ENCODE results near the gene SIPA1L2. TPM values are rescaled to one million over a fixed set of nuclear protein-coding genes. Genes with fewer than 3 reads are reported as not detected.

Gene SIPA1L2
- total and polyA plus RNA-seq, 10 of the 15 experiments (the other 5 are each of a cell fraction or from before 2014, with no cell fraction given) = 0.01 to 0.18 TPM; not detected in 8

DNA sequence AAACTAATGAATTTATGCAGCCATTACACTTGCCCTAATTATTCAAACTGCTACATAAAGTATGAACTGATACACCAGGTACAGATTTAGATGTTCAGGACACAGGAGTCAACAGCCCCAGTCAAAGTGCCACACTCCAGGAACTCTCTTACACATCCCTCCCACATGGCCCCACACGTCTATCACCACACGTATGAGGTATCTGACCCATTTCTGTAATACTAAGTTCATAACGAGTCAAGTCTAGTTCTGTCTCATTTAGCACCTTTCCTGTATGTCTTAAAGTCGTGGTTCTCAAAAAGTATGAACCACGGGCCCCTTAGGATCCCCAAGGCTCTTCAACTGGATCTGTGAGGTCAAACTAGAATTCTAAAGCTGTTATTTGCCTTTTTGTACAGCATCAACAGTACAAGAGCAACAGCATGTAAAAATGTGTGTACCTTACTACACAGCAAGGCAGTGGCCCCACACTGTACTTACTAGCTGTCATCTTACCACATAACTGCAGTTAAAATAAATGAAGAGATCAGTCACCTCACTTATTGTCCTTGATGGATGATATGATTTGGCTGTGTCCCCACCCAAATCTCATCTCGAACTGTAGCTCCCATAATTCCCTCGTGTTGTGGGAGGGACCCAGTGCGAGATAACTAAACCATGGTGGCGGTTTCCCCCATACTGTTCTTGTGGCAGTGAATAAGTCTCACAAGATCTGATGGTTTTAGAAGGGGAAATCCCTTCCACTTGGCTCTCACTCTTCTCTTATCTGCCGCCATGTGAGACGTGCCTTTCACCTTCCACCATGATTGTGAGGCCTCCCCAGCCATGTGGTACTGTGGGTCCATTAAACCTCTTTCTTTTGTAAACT lies 42.6 kb downstream of the SIPA1L2 start (continued):
- TF ChIP-seq, protein P1, sequence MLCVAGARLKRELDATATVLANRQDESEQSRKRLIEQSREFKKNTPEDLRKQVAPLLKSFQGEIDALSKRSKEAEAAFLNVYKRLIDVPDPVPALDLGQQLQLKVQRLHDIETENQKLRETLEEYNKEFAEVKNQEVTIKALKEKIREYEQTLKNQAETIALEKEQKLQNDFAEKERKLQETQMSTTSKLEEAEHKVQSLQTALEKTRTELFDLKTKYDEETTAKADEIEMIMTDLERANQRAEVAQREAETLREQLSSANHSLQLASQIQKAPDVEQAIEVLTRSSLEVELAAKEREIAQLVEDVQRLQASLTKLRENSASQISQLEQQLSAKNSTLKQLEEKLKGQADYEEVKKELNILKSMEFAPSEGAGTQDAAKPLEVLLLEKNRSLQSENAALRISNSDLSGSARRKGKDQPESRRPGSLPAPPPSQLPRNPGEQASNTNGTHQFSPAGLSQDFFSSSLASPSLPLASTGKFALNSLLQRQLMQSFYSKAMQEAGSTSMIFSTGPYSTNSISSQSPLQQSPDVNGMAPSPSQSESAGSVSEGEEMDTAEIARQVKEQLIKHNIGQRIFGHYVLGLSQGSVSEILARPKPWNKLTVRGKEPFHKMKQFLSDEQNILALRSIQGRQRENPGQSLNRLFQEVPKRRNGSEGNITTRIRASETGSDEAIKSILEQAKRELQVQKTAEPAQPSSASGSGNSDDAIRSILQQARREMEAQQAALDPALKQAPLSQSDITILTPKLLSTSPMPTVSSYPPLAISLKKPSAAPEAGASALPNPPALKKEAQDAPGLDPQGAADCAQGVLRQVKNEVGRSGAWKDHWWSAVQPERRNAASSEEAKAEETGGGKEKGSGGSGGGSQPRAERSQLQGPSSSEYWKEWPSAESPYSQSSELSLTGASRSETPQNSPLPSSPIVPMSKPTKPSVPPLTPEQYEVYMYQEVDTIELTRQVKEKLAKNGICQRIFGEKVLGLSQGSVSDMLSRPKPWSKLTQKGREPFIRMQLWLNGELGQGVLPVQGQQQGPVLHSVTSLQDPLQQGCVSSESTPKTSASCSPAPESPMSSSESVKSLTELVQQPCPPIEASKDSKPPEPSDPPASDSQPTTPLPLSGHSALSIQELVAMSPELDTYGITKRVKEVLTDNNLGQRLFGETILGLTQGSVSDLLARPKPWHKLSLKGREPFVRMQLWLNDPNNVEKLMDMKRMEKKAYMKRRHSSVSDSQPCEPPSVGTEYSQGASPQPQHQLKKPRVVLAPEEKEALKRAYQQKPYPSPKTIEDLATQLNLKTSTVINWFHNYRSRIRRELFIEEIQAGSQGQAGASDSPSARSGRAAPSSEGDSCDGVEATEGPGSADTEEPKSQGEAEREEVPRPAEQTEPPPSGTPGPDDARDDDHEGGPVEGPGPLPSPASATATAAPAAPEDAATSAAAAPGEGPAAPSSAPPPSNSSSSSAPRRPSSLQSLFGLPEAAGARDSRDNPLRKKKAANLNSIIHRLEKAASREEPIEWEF (IDR thresholded peaks at IDR 0.05; ENCODE audit: insufficient replicate concordance, low read depth, low read length) = no peak
- TF ChIP-seq, protein P2, sequence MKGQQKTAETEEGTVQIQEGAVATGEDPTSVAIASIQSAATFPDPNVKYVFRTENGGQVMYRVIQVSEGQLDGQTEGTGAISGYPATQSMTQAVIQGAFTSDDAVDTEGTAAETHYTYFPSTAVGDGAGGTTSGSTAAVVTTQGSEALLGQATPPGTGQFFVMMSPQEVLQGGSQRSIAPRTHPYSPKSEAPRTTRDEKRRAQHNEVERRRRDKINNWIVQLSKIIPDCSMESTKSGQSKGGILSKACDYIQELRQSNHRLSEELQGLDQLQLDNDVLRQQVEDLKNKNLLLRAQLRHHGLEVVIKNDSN (IDR thresholded peaks at IDR 0.05; ENCODE audit: borderline replicate concordance, extremely low read length, insufficient read depth, low read depth, low read length) = no peak
- TF ChIP-seq NR2C2 (IDR thresholded peaks at IDR 0.05; ENCODE audit: borderline replicate concordance, control insufficient read depth, insufficient read length, low read depth) = no peak

DNA sequence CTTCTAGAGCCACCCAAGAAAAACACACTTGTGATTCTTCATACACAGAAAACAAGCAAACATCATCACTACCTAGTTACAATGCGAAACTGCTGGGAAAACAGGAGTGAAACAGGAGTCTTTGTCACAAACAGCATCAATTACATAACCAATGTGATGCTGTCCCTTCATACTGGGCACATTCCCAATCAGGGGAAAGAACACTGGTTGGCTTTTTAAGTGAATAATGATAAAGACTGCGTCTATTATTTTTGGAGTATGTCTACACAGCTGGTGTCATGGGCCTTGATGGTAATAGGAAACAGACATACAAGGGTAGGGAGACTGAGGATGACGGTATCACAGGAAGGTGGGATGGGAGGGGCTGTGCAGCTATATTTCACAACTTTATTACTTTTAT lies 43.3 kb downstream of the SIPA1L2 start:
- ChIA-PET CTCF (no interaction called here), SMC1A (ENCODE audit: uncharacterized antibody, unreplicated experiment) (no interaction called here), RAD21 (ENCODE audit: unreplicated experiment) (no interaction called here), POLR2A (no interaction called here)
- 34% methylated on average over 3 of the region's 3 CpGs for WGBS (ENCODE audit: insufficient coverage, insufficient replicate concordance, low lambda C conversion rate, missing lambda C conversion rate)
- H3K9ac ChIP-seq (ENCODE audit: control insufficient read depth, insufficient read depth, low read length) = no peak overlapping the region
- H3K4me2 ChIP-seq (ENCODE audit: control insufficient read depth, insufficient read depth) = no peak overlapping the region
- no peak overlapping the region for H3K27ac ChIP-seq (ENCODE audit: control insufficient read depth, insufficient read depth)
- in situ Hi-C loops (cut with MboI) = no loop called here
- ATAC-seq (no peak), FAIRE-seq (no peak), DNase-seq (ENCODE audit: low read depth, low spot score) (no peak)
- peaks cover 8% of the 10 kb centered on the region for H3K4me1 ChIP-seq (ENCODE audit: control insufficient read depth, insufficient read depth, low read length)
- no peaks in the 10 kb centered on the region for H3K27me3 ChIP-seq (replicated peaks in 1 of 2; ENCODE audit: control insufficient read depth in 2 of 2, insufficient read depth in 2 of 2, low read length in 1 of 2)
- no peak for TF ChIP-seq SMC3 (IDR thresholded peaks at IDR 0.05; ENCODE audit: borderline replicate concordance, low read length)
- TF ChIP-seq, protein P3, sequence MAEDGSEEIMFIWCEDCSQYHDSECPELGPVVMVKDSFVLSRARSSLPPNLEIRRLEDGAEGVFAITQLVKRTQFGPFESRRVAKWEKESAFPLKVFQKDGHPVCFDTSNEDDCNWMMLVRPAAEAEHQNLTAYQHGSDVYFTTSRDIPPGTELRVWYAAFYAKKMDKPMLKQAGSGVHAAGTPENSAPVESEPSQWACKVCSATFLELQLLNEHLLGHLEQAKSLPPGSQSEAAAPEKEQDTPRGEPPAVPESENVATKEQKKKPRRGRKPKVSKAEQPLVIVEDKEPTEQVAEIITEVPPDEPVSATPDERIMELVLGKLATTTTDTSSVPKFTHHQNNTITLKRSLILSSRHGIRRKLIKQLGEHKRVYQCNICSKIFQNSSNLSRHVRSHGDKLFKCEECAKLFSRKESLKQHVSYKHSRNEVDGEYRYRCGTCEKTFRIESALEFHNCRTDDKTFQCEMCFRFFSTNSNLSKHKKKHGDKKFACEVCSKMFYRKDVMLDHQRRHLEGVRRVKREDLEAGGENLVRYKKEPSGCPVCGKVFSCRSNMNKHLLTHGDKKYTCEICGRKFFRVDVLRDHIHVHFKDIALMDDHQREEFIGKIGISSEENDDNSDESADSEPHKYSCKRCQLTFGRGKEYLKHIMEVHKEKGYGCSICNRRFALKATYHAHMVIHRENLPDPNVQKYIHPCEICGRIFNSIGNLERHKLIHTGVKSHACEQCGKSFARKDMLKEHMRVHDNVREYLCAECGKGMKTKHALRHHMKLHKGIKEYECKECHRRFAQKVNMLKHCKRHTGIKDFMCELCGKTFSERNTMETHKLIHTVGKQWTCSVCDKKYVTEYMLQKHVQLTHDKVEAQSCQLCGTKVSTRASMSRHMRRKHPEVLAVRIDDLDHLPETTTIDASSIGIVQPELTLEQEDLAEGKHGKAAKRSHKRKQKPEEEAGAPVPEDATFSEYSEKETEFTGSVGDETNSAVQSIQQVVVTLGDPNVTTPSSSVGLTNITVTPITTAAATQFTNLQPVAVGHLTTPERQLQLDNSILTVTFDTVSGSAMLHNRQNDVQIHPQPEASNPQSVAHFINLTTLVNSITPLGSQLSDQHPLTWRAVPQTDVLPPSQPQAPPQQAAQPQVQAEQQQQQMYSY (CRISPR knock-in tag; IDR thresholded peaks at IDR 0.05) = no peak
- TF ChIP-seq DPF2 (IDR thresholded peaks at IDR 0.05) = no peak
- TF ChIP-seq, protein P4, sequence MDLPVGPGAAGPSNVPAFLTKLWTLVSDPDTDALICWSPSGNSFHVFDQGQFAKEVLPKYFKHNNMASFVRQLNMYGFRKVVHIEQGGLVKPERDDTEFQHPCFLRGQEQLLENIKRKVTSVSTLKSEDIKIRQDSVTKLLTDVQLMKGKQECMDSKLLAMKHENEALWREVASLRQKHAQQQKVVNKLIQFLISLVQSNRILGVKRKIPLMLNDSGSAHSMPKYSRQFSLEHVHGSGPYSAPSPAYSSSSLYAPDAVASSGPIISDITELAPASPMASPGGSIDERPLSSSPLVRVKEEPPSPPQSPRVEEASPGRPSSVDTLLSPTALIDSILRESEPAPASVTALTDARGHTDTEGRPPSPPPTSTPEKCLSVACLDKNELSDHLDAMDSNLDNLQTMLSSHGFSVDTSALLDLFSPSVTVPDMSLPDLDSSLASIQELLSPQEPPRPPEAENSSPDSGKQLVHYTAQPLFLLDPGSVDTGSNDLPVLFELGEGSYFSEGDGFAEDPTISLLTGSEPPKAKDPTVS (IDR thresholded peaks at IDR 0.05; ENCODE audit: low read depth, low read length) = no peak
- TF ChIP-seq MTA2 (IDR thresholded peaks at IDR 0.05; ENCODE audit: low read depth) = no peak
- no peak overlapping the region for H2AFZ ChIP-seq (ENCODE audit: control insufficient read depth, low read depth, low read length)
- H3K36me3 ChIP-seq (ENCODE audit: control insufficient read depth in 2 of 2, insufficient read depth in 2 of 2, low read length in 1 of 2) = no peaks in the 10 kb centered on the region
- no peak overlapping the region for H3K4me3 ChIP-seq
- H3K9me3 ChIP-seq (replicated peaks; ENCODE audit: control insufficient read depth, insufficient read depth, low read length) = no peaks in the 10 kb centered on the region; the same call in 2 of the 3 replicates
- H3K79me2 ChIP-seq (ENCODE audit: control insufficient read depth, insufficient read depth, low read length) = no peaks in the 10 kb centered on the region
- no peaks in the 10 kb centered on the region for H4K20me1 ChIP-seq (ENCODE audit: control insufficient read depth, insufficient read depth)
- BruUV-seq (replicated peaks) = no TSS peak
- intact Hi-C loops (cut with micrococcal nuclease; ENCODE audit: unreplicated experiment) = no loop called here

Data from GM12878 (cell line).